ENCODE measurements around the gene PRDM16. TPM values are rescaled to one million over a fixed set of nuclear protein-coding genes. Genes with fewer than 3 reads are reported as not detected.
A peak's percentile ranks its signal among the peaks of the same experiment; 100 is the strongest.

Gene PRDM16
- total and polyA plus RNA-seq, 4 donors: 0.05 to 0.67 (median 0.19) TPM

GRCh38 chr1:3222042-3222692 lies 153.2 kb downstream of the PRDM16 start:
- peak; percentile 65 for DNase-seq (ENCODE audit: low spot score)
- H3K27me3 ChIP-seq (ENCODE audit: control insufficient read depth in 4 of 4, insufficient read depth in 4 of 4, low read length in 3 of 4): peaks cover 0 to 2% (median 0%) of the 10 kb centered on the region in 4 donors
- no peak overlapping the region for H3K27ac ChIP-seq (ENCODE audit: low read depth in 1 of 2, low read length in 2 of 2)
- TF ChIP-seq TAF1 (conservative IDR thresholded peaks at IDR 0.05) (no peak), ZBTB33 (IDR thresholded peaks at IDR 0.05) (no peak), FOXA1 (IDR thresholded peaks at IDR 0.05) (no peak), HNF4A (conservative IDR thresholded peaks at IDR 0.05) (no peak), EGR1 (IDR thresholded peaks at IDR 0.05; ENCODE audit: low read depth in 2 of 2) (no peak), CTCF (IDR thresholded peaks at IDR 0.05; ENCODE audit: low read depth, low read length, missing input control) (no peak), ATF3 (IDR thresholded peaks at IDR 0.05) (no peak), MAX (IDR thresholded peaks at IDR 0.05) (no peak), HNF4G (IDR thresholded peaks at IDR 0.05) (no peak), FOXA2 (IDR thresholded peaks at IDR 0.05) (no peak), SP1 (IDR thresholded peaks at IDR 0.05) (no peak), GABPA (IDR thresholded peaks at IDR 0.05 in 1 of 2, conservative IDR thresholded peaks at IDR 0.05 in 1 of 2) (no peak)
- WGBS: 46% methylated on average over 16 of the region's 16 CpGs
- H3K9ac ChIP-seq (ENCODE audit: low read depth in 1 of 2, low read length in 2 of 2): no peak overlapping the region
- no peaks in the 10 kb centered on the region for H3K36me3 ChIP-seq (ENCODE audit: control insufficient read depth in 4 of 4, insufficient read depth in 3 of 4, low read depth in 1 of 4, low read length in 3 of 4)
- H3K4me3 ChIP-seq (ENCODE audit: low read depth in 1 of 3, low read length in 3 of 3): no peak overlapping the region
- H3K4me1 ChIP-seq (ENCODE audit: control insufficient read depth in 4 of 4, insufficient read depth in 4 of 4, low read length in 3 of 4): peaks cover 3 to 12% (median 10%) of the 10 kb centered on the region in 4 donors
- H3K9me3 ChIP-seq (ENCODE audit: control insufficient read depth in 4 of 4, low read length in 3 of 4): no peaks in the 10 kb centered on the region

- no peaks in the 10 kb centered on the region for H3K36me3 ChIP-seq (ENCODE audit: control insufficient read depth in 4 of 4, insufficient read depth in 3 of 4, low read depth in 1 of 4, low read length in 3 of 4)
- peaks cover 0 to 2% (median 0%) of the 10 kb centered on the region in 4 donors for H3K27me3 ChIP-seq (ENCODE audit: control insufficient read depth in 4 of 4, insufficient read depth in 4 of 4, low read length in 3 of 4)
- no peaks in the 10 kb centered on the region for H3K9me3 ChIP-seq (ENCODE audit: control insufficient read depth in 4 of 4, low read length in 3 of 4)
- no peak overlapping the region for H3K4me3 ChIP-seq (ENCODE audit: low read depth in 1 of 3, low read length in 3 of 3)
- WGBS: 80% methylated on average over 12 of the region's 12 CpGs
- DNase-seq (ENCODE audit: low spot score): no peak
- H3K9ac ChIP-seq (ENCODE audit: low read depth in 1 of 2, low read length in 2 of 2): no peak overlapping the region
- no peak overlapping the region for H3K27ac ChIP-seq (ENCODE audit: low read depth in 1 of 2, low read length in 2 of 2)
- no peaks in the 10 kb centered on the region for H3K4me1 ChIP-seq (ENCODE audit: control insufficient read depth in 4 of 4, insufficient read depth in 4 of 4, low read length in 3 of 4)
- TF ChIP-seq FOXA2 (IDR thresholded peaks at IDR 0.05): no peak
Measured at GRCh38 chr1:3225661-3226060, 156.7 kb downstream of the PRDM16 start.

- no peaks in the 10 kb centered on the region for H3K36me3 ChIP-seq (ENCODE audit: control insufficient read depth in 4 of 4, insufficient read depth in 3 of 4, low read depth in 1 of 4, low read length in 3 of 4)
- no peak for TF ChIP-seq ATF3 (IDR thresholded peaks at IDR 0.05)
- no peak for TF ChIP-seq REST (IDR thresholded peaks at IDR 0.05)
- H3K27ac ChIP-seq (ENCODE audit: low read depth in 1 of 2, low read length in 2 of 2): no peak overlapping the region
- no peaks in the 10 kb centered on the region for H3K9me3 ChIP-seq (ENCODE audit: control insufficient read depth in 4 of 4, low read length in 3 of 4)
- no peak overlapping the region for H3K9ac ChIP-seq (ENCODE audit: low read depth in 1 of 2, low read length in 2 of 2)
- H3K4me3 ChIP-seq (ENCODE audit: low read depth in 1 of 3, low read length in 3 of 3): no peak overlapping the region
- DNase-seq (ENCODE audit: low spot score): no peak
- WGBS: 79% methylated on average over 15 of the region's 15 CpGs
- H3K4me1 ChIP-seq (ENCODE audit: control insufficient read depth in 4 of 4, insufficient read depth in 4 of 4, low read length in 3 of 4): no peaks in the 10 kb centered on the region
- peaks cover 0 to 2% (median 0%) of the 10 kb centered on the region in 4 donors for H3K27me3 ChIP-seq (ENCODE audit: control insufficient read depth in 4 of 4, insufficient read depth in 4 of 4, low read length in 3 of 4)
Measured at GRCh38 chr1:3226191-3226590, 157.2 kb downstream of the PRDM16 start.
